Heart left ventricle (tissue), 13 donors: ENCODE results near the gene EFR3B.

Experiments
- POLR2A ChIP-seq, 2 donors: fragments of 450-650 bp; IDR thresholded peaks; one replicate each; pipeline ENCODE4 v1.6.1; 2017; ENCODE audit warnings: antibody characterized with exemption in 2 of 2, mild to moderate bottlenecking in 2 of 2, moderate library complexity in 2 of 2
- TF ChIP-seq, protein P1 (sequence below), 12 donors: fragments of 200-600 bp; sonication (generic) in 4 of 12; IDR thresholded peaks; one replicate each; pipeline versions ENCODE4 v1.5.0 to v1.8.0; 2018 to 2022; ENCODE audit warnings: antibody characterized with exemption in 12 of 12, mild to moderate bottlenecking in 5 of 12
- donor health status: ischemic (EF 13 %, LVEDD 7.1; RV severe dilation, severe dysfunction).
- donor health status: DM: no; HTN: yes; CAD: no.
- donor health status: DM: no; HTN: no; CAD: no.
- donor health status: ischemic (EF 25% LVEDD 6.9; RV normal size, moderate dysfunction).
- donor health status: ischemic (EF 25% LVEDD 5.7; RV mildly dilated, moderate dysfunction).
- donor health status: ischemic (EF 35%, LVEDD 5.7; RV mildly dilated, moderate dysfunction).
- donor health status: nonischemic (EF 11% LVEDD 7.7; RV severe dilation, severe dysfunction).
- donor health status: DM: yes; HTN: yes; CAD: no.
- donor health status: PGD.
- donor health status: ischemic (EF 29% LVEDD 5.4; RV normal size, mild dysfunction).
- donor health status: nonischemic (EF 23%, LVEDD 6.1; RV moderate dilation, normal function).

- TF ChIP-seq, protein P1, sequence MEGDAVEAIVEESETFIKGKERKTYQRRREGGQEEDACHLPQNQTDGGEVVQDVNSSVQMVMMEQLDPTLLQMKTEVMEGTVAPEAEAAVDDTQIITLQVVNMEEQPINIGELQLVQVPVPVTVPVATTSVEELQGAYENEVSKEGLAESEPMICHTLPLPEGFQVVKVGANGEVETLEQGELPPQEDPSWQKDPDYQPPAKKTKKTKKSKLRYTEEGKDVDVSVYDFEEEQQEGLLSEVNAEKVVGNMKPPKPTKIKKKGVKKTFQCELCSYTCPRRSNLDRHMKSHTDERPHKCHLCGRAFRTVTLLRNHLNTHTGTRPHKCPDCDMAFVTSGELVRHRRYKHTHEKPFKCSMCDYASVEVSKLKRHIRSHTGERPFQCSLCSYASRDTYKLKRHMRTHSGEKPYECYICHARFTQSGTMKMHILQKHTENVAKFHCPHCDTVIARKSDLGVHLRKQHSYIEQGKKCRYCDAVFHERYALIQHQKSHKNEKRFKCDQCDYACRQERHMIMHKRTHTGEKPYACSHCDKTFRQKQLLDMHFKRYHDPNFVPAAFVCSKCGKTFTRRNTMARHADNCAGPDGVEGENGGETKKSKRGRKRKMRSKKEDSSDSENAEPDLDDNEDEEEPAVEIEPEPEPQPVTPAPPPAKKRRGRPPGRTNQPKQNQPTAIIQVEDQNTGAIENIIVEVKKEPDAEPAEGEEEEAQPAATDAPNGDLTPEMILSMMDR (IDR thresholded peaks at IDR 0.05): no peak
- no peak for TF ChIP-seq POLR2A (IDR thresholded peaks at IDR 0.05)
Measured at GRCh38 chr2:25204190-25204838, 162.4 kb downstream of the EFR3B start.
